Glomerular visceral epithelial cell (primary cell): Measurements from ENCODE around the gene MAML2.

ENCODE experiments used
- DNase-seq: peaks from one replicate; pipeline ENCODE4 v3.0.0-alpha.2; 2016; ENCODE audit errors: extremely low spot score

Gene MAML2

DNA sequence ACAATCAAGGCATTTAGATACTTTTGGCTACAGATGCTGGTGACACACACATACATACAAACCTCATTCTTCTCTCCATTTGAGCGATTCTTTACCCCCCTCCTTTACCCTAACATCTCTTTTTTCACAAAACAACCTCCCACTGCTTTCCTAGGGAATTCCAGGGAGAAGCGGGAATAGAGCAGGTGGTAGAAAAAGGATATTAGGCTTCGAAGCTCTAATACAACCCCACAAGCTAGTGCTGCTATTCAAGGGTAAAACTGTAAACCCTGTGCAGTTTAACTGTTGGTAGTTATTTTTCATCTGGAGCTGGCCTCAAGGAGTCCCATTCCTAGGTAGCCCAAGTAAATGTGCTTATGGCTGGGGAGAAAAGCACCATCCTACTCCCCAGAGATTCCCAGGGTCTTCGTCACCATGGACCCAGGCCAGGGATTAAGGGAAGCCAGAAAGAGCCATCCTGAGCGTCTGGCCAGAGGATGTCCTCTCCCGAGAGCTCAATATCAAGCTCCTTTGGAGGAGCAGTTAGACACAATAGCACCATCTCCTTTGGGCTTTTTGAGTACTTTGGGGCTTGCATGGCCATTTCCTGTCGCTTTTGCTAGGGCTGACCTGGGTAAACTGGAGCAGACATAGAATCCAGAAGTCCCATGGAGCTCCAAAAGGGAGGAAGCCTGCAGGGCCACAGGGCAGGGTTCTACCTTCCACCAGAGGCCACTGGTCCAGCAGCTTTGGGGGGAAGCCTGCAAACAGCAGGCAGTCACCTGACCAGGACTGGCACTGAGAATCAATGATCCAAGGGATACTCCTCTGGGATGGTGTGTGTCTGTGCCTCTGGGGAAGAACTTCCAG, 3.1 kb downstream of the MAML2 start:
- DNase-seq: peak; percentile 49

DNA sequence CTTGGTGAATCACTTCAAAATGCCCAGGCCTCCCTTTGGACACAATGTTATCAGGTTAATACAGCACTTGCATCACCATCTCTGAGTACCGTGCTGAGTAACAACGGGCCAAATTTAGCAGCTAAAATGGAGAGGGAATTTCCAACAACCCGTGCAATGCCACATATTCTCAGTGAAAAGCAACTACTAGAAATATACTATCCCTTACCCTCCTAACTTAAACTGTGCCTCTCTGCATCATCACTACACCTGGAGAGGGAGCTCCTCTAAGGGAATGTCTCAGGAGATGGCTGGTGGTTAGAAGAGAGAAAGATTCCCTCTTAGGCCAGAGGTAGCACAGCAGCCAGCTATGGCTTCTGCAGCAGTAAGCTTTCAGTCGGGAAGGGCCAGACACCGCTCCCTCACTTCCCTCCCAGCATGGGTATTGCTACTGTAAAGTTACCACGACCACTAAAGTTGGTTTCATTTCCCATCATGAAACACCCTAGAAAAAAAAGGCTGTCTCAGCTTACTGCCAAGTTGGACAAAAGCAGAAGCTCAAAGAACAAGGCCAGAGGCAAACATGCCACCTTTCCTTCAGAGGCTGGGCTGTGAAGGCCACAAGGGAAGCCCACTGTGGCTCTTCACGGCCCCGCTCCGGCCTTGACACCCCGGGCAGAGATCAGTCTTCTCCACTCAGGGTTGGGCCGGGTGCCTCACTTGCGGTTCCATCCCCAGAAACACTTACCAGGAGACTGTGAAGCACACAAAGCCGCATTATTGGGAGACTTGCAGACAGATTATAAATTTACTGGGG, 3.9 kb downstream of the MAML2 start:
- DNase-seq: peak; percentile 57

DNA sequence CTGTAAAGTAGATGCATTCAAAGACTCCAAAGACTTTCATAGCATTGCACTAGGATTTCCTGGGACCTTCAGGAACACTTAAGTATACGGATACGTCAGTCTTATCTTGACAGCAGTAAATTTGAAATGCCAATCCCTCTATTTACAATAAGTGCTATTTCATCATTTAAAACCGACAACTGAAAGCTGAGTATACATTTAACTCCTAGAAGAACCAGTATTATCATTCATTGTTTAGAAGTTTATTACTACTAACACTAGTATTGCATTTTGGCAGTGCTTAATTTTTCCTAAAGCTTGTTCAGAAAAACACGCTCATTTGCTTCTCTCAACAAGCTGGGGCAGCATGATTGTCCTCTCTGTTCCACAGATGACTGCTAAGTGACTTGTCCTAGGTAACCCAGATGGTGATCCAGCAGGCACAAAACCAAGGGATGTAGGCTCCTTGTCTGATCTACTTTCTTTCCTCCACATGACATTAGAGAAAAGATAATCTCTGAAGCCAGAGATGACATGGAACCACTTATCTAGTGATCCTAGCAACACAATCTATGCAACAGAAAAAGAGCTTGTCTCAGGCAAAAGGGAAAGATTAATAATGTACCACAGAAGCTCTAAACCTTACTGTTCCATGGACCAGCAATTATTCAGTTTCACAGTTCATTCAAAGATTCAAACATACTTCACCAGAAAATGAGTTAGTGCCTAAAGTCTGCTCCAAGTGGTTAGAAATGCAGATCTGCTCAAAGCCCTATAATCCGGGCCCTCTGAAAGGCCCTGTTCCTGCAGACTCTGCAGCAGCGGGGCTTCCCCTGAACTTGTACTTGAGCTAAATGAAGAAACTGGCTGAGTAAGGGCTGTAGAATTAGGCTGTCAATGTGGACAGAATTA, 5.2 kb downstream of the MAML2 start:
- DNase-seq: no peak

DNA sequence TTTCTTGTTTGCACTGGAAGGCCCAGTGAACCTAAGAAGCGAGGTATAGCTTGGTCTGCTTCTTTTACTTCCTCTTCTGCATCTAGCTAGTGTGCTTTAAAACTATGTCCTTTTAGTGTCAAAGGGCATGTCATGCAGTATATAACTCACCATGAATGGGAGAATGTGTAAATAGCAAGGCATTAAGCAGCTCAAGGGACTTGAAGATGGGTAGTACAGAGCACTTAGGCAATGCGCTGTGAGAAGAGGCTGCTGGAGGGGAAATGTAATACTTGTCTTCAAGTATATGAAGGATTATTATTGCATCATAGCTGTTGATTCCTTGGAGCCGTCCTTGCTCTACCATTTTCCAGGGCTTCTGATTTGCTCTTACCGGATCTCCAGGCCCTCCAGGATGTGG, 7.6 kb downstream of the MAML2 start:
- no peak for DNase-seq

DNA sequence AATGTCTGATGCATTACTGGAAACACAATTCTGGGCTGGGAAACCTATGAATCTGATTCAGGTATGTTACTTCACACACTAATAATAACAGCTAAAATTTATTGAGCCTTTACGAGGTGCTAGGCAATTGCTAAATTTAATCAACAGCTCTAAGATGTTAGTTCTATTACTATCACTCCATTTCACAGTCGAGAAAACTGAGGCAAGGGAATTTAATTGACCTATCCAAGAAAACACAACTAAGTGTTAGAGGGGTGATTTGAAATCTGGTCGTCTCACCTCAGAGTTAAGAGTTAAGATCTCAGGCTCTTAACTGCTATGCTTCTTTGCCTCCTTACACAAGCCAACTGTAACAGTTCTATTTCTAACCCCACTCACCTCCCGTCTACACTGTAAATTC, 8.8 kb downstream of the MAML2 start:
- no peak for DNase-seq

DNA sequence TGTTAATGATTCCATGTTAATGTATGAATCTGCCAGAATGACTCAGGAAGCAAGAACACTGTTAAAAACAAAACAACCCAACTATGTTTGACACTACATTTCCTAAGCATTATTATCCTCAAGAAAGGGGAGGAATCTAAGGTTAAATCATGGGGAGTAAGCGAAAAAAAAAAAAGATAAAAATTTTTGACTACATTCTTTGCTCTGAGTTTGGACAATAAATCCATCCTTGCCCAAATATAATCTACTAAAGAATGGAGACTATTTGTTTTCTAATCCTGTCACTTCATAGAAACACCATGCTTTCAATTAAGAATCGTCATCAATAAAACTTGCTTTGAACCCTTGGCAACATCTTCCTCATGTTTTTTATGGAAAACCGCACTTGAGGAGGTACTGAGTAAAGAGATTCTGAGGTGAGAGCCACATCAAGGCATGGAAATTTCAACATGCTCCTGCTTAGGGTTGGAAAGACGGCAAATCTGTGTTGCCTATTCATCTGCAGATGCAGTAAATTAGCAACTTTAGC, 9.7 kb downstream of the MAML2 start:
- DNase-seq: no peak

DNA sequence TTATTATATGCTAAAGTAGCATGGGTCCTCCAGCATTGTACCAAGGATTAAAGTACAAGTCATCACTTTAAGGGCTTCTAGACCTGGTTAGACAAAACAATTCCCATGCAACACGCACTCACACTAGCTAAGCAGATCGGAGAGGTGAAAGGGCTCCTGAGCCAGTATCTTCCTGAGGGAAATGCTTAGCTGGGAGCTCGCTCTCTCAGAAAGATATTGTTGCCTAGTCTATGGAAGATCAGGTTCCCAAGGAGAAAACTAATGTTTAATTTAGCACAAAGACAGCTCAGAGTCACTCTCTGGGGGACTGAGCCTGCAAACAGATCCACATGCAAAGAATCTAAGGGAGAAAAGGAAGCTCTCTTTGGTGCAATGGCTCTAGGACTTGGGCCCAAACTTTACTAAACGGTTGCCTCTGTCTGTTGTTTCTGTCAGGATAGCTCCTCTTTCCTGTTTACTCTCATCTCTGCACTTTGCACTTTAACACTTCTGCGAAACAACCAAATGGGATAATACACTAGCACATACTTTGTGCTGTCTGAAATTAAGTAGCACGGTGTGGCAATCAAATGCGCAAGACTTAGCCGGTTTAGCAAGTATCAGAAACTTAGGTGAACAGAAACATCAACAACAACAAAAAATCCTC, 10.7 kb downstream of the MAML2 start:
- no peak for DNase-seq

DNA sequence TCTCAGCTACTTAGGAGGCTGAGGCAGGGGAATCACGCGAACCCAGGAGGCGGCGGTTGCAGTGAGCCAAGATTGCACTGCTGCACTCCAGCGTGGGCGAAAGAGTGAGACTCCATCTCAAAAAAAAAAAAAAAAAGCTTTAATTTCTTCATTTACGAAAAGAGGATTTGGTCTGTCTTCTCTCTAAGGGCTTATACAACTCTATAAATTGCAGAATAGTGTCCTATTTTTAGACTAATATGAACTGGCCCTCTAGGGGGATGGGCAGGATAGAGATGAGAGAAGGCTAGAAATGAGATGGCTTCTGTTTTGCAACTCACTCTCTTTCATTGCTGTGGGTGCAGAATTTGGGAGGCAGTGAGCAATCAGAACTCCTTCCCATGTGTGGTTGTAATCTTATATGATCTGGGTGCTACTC, 11.3 kb downstream of the MAML2 start:
- no peak for DNase-seq

DNA sequence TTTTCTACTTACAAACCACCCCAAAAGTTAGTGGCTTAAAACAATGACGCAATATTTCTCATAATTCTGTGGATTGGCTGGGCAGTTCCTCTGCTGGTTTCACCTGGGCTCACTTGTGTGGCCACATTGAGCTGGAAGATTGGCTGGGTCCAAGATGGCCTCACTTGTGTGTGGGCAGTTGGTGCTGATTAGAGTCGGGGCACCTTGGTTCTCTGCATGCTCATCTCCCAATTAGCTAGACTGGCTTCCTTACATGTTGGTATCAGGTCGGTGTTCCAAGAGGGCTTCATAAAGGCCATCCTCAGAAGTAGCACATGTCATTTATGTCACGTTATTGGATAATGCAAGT, 12.5 kb downstream of the MAML2 start:
- no peak for DNase-seq

DNA sequence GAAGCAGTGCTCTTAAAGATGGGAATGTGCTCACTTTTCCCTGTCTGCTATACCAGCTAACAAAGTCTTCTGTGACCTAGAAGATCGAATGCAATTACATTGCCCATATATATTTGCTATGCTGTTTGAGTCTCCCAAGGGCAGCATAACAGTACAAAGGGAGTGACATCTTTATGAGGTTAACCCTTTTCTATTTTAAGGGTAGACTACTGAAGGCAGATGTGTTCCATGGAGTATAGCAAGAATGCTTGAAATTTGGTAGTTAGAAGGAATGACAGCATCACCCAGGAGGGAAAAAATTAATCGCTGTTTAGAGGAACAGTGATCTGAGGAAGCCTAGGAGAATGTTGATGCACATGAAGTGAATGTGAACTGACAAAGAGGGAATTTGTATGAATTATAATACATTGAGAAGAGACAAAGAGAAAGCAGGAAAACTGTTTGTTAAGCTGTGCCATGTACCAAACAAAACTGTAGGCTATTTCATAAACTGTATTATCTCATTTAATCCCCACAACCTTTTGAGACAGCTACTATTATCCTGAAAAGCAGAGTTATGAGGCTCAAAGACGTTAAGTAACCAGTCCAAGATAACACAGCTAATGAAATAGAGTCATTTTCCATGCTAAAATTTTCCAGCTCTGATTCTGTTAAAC, 13.0 kb downstream of the MAML2 start:
- no peak for DNase-seq

DNA sequence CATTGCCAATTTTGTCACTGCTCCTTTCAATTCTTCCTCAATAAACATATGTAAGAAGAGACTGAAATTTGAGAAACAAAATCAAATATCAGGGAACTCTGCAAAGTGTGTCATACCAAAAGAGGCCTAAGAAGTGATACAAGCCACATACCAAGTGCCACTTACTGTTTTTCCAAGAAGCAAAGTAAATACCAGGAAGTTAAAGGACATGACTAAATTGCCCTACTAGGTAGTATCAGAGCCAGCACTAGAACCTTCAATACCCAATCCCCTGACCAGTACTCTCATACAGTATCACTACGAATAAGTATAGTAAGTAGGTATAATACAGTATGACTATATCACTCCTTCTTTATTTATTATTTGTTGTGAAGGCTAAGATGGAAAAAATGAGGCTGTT, 13.6 kb downstream of the MAML2 start:
- no peak for DNase-seq

DNA sequence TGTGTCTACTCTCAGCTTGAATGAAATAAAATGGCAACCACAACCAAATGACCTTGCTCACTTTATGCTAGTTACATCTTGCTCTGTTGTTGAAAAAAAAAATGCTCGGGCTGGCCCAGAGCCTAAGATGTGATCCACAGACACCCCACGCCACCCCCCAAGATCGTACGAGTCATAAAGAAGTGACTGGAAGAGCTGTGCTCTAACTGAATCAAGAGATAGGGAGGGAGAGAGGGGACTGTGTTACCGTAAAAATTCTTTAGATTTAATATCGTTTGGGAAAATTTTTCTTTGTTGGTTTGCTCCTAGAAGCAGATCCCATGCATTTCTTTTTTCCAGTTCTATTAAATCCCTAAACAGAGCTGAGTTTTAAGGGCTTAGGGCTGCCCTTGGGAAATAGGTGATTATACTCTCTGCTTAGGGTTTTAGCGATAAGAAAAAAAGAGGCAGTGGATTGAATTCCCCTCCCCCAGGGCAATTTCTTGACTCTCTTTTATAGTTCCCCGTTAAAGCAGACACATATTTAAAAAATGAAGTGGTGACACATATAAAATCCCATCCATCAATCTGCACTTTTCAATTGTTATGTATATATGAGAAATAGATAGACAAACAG, 14.5 kb downstream of the MAML2 start:
- peak; percentile 39 for DNase-seq

DNA sequence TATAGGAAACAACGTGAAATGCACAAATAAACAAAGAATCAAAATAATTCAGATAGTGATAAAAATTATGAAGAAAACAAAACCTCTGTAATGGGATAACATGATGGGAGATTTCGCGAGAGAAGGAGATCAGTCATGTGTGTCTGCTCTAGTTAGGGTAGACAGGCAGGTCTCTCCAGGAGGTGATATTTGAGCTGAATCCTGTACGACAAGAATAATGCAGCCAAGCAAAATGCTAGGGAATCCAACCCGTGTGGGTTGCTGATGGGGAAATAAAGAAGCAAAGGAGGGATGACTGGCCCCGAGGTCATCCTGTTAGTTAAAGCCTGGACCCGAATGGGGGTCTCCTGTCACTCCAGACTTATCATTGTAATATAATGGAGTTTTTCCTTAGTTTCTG, 16.0 kb downstream of the MAML2 start:
- DNase-seq: no peak

DNA sequence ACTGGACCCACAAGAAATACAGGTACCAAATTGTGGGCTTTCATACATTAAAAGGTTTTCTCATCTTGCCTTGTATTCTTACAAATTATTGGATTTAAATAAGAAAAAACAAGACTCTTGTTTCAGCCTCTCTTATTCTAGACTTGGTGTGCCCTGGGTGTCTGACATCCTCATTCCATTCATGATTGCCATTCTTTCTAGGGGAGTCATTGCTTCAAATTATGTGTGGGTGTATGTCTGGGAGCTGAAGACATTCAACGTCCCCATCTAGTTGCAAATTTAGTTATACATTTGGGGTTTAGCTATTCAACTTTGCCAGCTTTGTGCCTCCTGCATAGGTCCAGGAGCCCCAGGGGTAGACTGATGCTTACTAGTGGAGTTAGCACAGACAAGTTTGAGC, 18.1 kb downstream of the MAML2 start:
- DNase-seq: peak; percentile 79

DNA sequence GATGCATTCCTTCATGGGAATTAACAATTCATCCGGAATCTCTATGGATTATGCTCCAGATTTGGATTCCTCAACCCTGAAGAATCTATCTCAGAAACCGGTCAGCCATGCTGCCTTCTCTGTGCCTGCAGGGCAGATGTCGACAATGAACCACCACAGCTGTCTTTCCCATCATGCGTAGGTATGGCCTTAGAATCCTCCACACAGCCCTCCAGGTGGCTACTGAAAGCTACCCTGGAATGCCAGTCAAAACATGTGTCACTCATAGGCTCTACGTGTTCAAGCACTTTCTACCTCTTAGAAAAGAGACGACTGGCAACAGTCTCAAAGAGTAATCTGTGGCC, 19.4 kb downstream of the MAML2 start:
- DNase-seq: no peak

DNA sequence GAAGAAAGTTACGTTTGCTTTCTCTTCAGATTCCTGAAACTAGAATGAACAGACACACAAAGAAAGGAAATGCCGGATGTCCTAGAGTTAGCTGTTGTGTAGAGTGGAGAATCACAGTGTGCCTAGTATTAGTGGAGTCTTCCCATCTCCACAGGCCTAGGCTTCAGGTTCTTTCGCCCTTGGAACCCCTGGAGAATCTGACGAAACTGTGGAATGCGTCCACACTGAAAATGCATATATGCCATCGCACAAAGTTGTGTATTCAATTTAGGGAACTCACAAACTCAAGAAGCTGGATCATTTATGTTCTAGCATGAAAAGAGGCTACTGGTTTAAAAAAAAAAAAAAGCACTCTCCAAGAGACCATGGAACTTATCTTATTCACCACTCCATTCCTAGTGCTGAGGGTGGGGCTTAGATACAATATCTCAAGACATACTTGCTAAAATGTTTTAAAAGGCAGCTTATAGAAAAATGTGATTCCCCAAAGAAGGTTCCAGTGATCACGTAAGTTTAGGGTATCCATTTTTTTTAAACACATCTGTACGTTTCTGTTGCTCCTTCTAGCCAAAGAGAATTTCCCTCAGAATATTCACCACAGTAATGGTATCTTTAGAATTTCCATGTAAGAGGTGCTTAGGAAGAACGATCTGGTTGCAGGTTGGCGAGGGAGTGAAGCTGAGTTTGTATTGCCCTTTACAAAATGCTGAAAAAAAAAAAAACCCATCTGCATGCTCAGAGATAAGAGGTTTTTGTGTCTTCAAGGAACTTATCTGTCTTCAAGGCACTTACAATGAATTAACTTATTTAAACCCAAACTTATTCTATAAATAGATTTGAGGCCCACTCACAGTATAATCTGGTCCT, 20.0 kb downstream of the MAML2 start:
- DNase-seq: no peak

DNA sequence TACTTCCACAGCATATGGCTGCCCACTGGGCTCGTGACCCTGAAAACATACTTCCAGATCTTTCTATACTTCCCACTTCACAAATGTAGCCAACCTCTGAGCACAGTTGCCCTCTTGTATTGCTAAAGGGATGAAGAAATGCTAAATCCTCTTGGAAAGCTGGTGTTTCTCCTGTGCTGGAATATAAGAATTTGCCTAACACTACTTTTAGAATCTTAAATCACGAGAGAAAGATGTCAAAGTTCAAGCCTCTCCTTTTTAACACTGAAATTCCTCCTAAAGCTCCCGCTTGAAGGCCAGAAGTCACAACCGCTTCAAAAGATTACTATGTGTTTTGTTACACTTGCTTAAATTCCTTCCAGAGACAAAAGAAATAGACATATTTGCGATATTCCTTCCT, 21.9 kb downstream of the MAML2 start:
- DNase-seq: no peak

DNA sequence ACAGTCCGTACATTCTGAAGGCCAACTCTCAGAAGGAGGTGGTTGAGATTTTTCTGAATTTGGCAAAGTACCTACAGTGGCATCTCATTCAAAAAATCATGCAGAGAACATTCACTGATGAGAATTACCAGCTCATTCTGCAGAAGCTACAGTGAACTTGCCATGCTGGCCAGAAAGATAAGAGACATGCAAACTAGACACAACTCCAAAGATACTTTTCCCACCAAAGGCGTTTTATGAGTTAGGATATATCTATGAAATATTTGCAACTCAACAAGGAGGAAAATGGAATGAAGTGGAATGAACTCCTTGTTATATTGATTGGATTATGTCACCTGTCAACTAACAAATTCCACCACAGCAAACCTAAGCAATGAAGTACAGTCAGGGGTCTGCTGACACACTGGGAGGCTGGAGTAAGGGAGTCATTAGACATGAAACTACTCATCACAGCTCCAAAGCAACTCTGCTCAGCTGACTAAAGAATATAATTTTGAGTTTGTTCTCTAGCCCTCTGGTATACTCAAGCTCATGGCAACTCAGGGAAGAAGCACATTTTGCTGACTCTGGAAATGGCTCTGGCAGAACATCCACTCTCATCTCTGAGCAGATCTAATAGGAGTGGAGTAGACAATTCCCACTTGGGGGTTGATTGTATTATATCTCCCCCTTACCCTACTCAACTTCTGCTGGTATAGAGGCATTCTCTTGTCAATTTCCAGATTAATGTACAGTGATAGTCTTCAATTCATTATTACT, 22.9 kb downstream of the MAML2 start:
- no peak for DNase-seq

DNA sequence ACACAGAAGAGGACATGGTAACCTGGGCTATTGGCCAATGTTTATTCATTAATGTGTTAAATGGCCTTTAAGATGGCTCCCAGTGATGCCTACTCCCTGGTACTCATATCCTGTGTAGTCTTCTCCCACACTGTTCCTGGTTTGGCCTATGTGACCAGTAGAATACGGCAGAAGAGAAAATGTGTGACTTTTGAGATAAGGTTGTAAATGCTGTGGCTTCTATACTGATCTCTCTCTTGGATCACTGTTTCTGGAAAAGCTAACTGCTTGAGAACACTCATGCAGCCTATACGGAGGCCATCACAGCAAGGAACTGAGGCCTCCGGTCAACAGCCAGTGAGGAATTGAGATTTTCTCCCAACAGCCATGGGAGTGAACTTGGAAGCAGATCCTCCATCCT, 24.1 kb downstream of the MAML2 start:
- DNase-seq: no peak
